RWPE2 (cell line): Measurements from ENCODE around the gene PCSK9.

ENCODE experiments used
- ATAC-seq: fragments of 200-7000 bp; cut with Tn5 transposase; 3 replicates; pipeline ENCODE4 v1.9.1; 2021; ENCODE audit warnings: low read depth
- DNase-seq: peaks from one replicate; pipeline ENCODE4 v3.0.0-alpha.2; 2020; ENCODE audit warnings: low spot score
- H3K27ac ChIP-seq: fragments of 450-650 bp; 2 replicates; pipeline ENCODE4 v1.5.1; 2017; ENCODE audit warnings: mild to moderate bottlenecking; ENCODE audit not compliant: poor library complexity, severe bottlenecking
- H3K27me3 ChIP-seq: fragments of 250-450 bp; sonication (Bioruptor Pico); 2 replicates; pipeline ENCODE4 v1.5.1; 2021; ENCODE audit warnings: mild to moderate bottlenecking, moderate library complexity; ENCODE audit not compliant: insufficient read depth, poor library complexity, severe bottlenecking
- H3K36me3 ChIP-seq: fragments of 250-450 bp; sonication (Bioruptor Pico); 2 replicates; pipeline ENCODE4 v1.5.1; 2020; ENCODE audit warnings: low read depth, mild to moderate bottlenecking, moderate library complexity
- H3K4me1 ChIP-seq: fragments of 250-450 bp; sonication (Bioruptor Pico); 2 replicates; pipeline ENCODE4 v1.5.1; 2021; ENCODE audit warnings: mild to moderate bottlenecking, moderate library complexity; ENCODE audit not compliant: insufficient read depth, poor library complexity, severe bottlenecking
- H3K4me3 ChIP-seq: fragments of 250-450 bp; sonication (Bioruptor Pico); 2 replicates; pipeline ENCODE4 v1.5.1; 2021; ENCODE audit warnings: mild to moderate bottlenecking, moderate library complexity; ENCODE audit not compliant: severe bottlenecking
- H3K9me3 ChIP-seq: fragments of 250-450 bp; sonication (Bioruptor Pico); 2 replicates; pipeline ENCODE4 v1.5.1; 2021; ENCODE audit warnings: mild to moderate bottlenecking, moderate library complexity; ENCODE audit not compliant: severe bottlenecking
- TF ChIP-seq, protein P1 (sequence below): fragments of 450-650 bp; IDR thresholded peaks from one replicate; pipeline ENCODE4 v1.5.1; 2017; ENCODE audit warnings: mild to moderate bottlenecking, moderate library complexity; ENCODE audit not compliant: poor library complexity, severe bottlenecking

Gene PCSK9

GRCh38 chr1:55033265-55033614 lies 6.1 kb upstream of the PCSK9 start:
- Histone ChIP-seq H3K9me3 (no peaks in the 10 kb centered on the region), H3K36me3 (no peaks in the 10 kb centered on the region), H3K27ac (no peak overlapping the region), H3K4me1 (no peaks in the 10 kb centered on the region), H3K27me3 (no peaks in the 10 kb centered on the region), H3K4me3 (no peak overlapping the region)
- no peak for ATAC-seq
- TF ChIP-seq, protein P1, sequence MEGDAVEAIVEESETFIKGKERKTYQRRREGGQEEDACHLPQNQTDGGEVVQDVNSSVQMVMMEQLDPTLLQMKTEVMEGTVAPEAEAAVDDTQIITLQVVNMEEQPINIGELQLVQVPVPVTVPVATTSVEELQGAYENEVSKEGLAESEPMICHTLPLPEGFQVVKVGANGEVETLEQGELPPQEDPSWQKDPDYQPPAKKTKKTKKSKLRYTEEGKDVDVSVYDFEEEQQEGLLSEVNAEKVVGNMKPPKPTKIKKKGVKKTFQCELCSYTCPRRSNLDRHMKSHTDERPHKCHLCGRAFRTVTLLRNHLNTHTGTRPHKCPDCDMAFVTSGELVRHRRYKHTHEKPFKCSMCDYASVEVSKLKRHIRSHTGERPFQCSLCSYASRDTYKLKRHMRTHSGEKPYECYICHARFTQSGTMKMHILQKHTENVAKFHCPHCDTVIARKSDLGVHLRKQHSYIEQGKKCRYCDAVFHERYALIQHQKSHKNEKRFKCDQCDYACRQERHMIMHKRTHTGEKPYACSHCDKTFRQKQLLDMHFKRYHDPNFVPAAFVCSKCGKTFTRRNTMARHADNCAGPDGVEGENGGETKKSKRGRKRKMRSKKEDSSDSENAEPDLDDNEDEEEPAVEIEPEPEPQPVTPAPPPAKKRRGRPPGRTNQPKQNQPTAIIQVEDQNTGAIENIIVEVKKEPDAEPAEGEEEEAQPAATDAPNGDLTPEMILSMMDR = no peak
- no peak for DNase-seq

DNA sequence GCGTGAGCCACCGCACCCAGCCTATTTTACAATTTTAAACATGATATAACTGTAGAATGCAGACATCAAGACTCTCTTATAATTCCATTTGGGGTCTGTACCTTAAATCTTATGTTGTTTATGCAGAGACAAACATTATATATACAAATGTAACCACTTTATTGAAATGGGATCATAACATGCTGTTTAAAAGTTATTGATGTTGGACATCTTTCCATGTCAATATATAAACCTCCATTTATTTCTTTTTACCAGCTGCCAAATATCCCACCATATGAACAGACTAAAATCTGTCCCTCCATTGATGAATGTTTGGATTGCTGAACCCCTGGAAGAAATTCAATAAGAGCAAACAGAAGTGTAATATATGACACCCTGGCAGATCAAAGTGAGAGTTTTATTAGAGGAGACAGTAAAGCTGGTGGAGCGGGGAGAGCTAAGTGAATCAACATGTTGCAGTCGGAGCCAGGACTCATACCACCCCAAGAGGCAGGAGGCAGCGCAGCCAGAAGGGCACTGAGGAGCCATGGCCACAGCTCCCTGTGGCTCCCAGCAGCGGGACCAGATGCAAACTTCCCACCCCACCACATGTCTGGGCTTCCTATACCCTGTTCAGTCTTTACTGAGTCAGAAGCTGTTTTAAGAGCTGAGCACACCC lies 4.7 kb upstream of the PCSK9 start:
- Histone ChIP-seq H3K4me3 (no peak overlapping the region), H3K9me3 (no peaks in the 10 kb centered on the region), H3K36me3 (no peaks in the 10 kb centered on the region), H3K27ac (no peak overlapping the region), H3K4me1 (peaks cover 5% of the 10 kb centered on the region), H3K27me3 (no peaks in the 10 kb centered on the region)
- TF ChIP-seq, protein P1 = no peak
- no peak for ATAC-seq
- no peak for DNase-seq

DNA sequence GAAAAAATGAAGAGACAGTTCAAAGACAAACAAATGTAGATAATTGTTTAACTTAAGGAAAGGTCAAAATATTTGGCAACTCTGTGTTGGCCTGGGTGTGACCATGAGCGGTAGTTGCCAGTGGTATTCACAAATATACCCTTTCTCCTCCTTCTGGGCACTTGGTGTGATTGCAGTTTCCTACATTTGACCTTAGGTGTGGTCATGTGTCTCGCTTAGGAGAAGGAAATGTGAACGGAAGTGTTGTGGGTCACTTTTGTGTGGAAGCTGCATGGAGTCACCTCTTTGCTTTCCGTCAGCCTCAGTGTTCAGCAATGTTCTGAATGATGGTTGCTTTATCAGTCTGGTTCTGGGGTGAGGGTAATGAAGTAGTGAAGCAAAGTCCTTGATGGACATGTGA lies 3.4 kb upstream of the PCSK9 start:
- Histone ChIP-seq H3K36me3 (peaks cover under 1% of the 10 kb centered on the region), H3K27me3 (no peaks in the 10 kb centered on the region), H3K4me1 (peaks cover 5% of the 10 kb centered on the region), H3K27ac (no peak overlapping the region), H3K9me3 (no peaks in the 10 kb centered on the region), H3K4me3 (no peak overlapping the region)
- TF ChIP-seq, protein P1 = no peak
- ATAC-seq = no peak
- no peak for DNase-seq

DNA sequence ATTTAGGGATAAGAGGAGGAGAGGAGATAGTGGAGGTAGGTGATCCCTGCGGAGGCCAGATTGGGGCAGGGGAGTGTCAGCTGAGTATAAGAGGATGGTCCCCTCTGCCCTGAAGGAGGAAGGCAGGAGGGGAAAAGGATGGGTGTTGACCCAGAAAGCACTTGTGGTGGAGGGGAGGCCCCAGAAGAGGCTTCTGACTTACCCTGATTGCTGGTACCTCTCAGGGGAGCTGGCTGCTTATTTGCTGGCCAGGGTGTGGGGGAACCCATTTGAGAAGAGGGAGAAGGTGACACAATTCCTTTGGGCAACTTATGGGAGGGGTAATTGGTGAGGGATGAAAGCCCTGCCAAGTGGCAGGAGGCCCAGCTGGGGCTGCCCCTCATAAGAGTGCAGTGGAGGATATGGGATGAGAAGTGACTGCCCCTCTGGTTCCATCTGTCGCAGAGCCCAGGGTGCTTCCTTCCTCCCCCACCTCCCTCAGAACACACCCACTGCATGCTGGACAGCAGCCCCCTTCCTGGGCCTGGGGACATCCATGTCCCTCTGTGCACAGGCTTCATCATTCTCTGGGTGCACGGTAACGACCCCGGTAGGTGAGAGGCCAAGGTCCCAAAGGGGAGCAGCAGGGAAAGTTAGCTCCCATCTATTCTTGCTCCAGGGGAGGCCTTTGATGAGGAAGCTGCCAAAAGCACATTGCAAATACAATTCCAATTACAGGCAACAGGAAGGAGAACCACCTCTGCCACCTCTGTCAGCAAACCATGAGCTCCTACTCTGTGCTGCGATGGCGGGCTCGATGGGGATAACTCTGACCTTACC lies 1.4 kb upstream of the PCSK9 start:
- Histone ChIP-seq H3K4me1 (peaks cover 20% of the 10 kb centered on the region), H3K27me3 (no peaks in the 10 kb centered on the region), H3K36me3 (peaks cover 21% of the 10 kb centered on the region), H3K4me3 (no peak overlapping the region), H3K9me3 (no peaks in the 10 kb centered on the region), H3K27ac (peak overlapping the region; percentile 76)
- ATAC-seq (no peak), DNase-seq (no peak)
- TF ChIP-seq, protein P1 = no peak

GRCh38 chr1:55038552-55038838 lies 853 bp upstream of the PCSK9 start:
- TF ChIP-seq, protein P1 = no peak
- no peak overlapping the region for H3K4me3 ChIP-seq
- ATAC-seq (no peak), DNase-seq (no peak)
- no peaks in the 10 kb centered on the region for H3K9me3 ChIP-seq
- peak overlapping the region; percentile 76 for H3K27ac ChIP-seq
- H3K27me3 ChIP-seq = no peaks in the 10 kb centered on the region
- H3K36me3 ChIP-seq = peaks cover 27% of the 10 kb centered on the region
- H3K4me1 ChIP-seq = peaks cover 23% of the 10 kb centered on the region
